MM.1S (cell line): ENCODE results near the gene ETV3L.

Experiments used
- EZH2phosphoT487 ChIP-seq: fragments of 300-600 bp; sonication (generic); IDR thresholded peaks from 2 replicates; pipeline ENCODE4 v1.6.1; 2018; ENCODE audit warnings: antibody characterized with exemption, low read length
- TF ChIP-seq, protein P1 (sequence below): fragments of 300-600 bp; sonication (generic); IDR thresholded peaks from 2 replicates; pipeline ENCODE4 v1.5.1; 2016; ENCODE audit warnings: antibody characterized with exemption, low read length, mixed read lengths

DNA sequence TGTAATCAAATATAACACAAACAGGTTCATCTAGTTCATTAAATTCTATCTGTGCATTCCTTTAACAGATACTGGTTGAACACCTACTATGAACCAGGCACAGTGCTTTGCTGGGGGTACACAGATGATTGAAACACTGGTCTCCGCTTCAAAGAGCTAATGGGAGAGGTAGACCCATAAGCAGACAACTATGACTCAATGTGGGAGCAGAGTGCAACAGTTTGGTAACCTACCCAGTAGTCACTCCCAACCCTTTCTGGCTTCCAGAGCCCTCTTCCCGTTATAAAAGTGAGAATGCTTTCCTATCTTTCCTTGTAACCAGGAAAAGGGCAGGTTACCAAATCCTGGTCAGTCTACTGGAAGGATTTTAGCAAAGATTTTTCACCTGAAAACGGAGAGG lies 46.6 kb upstream of the ETV3L start:
- TF ChIP-seq EZH2phosphoT487 = no peak
- TF ChIP-seq, protein P1, sequence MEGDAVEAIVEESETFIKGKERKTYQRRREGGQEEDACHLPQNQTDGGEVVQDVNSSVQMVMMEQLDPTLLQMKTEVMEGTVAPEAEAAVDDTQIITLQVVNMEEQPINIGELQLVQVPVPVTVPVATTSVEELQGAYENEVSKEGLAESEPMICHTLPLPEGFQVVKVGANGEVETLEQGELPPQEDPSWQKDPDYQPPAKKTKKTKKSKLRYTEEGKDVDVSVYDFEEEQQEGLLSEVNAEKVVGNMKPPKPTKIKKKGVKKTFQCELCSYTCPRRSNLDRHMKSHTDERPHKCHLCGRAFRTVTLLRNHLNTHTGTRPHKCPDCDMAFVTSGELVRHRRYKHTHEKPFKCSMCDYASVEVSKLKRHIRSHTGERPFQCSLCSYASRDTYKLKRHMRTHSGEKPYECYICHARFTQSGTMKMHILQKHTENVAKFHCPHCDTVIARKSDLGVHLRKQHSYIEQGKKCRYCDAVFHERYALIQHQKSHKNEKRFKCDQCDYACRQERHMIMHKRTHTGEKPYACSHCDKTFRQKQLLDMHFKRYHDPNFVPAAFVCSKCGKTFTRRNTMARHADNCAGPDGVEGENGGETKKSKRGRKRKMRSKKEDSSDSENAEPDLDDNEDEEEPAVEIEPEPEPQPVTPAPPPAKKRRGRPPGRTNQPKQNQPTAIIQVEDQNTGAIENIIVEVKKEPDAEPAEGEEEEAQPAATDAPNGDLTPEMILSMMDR = no peak
